ENCODE results near the gene RXRA.

RXRA gene

GRCh38 chr9:134371731-134372130 is 45.5 kb downstream of the RXRA start:
- no peak for DNase-seq (ENCODE audit: low read depth, low spot score)
- no peak for TF ChIP-seq CTCF (IDR thresholded peaks at IDR 0.05; ENCODE audit: low read depth, low read length)
- H3K4me3 ChIP-seq (ENCODE audit: low read depth, low read length) = no peak overlapping the region
- in situ Hi-C loops (cut with HindIII; ENCODE audit: low sequenced_read_pairs) = no loop called here

GRCh38 chr9:134372581-134373267 is 46.5 kb downstream of the RXRA start:
- no peak overlapping the region for H3K4me3 ChIP-seq (ENCODE audit: low read depth, low read length)
- no peak for TF ChIP-seq CTCF (IDR thresholded peaks at IDR 0.05; ENCODE audit: low read depth, low read length)
- in situ Hi-C loops (cut with HindIII; ENCODE audit: low sequenced_read_pairs) = no loop called here
- DNase-seq (ENCODE audit: low read depth, low spot score) = no peak

- no peak for DNase-seq (ENCODE audit: low read depth, low spot score)
- TF ChIP-seq CTCF (IDR thresholded peaks at IDR 0.05; ENCODE audit: low read depth, low read length) = no peak
- in situ Hi-C loops (cut with HindIII; ENCODE audit: low sequenced_read_pairs) = no loop called here
- H3K4me3 ChIP-seq (ENCODE audit: low read depth, low read length) = no peak overlapping the region
Measured at GRCh38 chr9:134373269-134373668, 47.0 kb downstream of the RXRA start.

- in situ Hi-C loops (cut with HindIII; ENCODE audit: low sequenced_read_pairs) = no loop called here
- TF ChIP-seq CTCF (IDR thresholded peaks at IDR 0.05; ENCODE audit: low read depth, low read length) = no peak
- no peak for DNase-seq (ENCODE audit: low read depth, low spot score)
- H3K4me3 ChIP-seq (ENCODE audit: low read depth, low read length) = no peak overlapping the region
Measured at GRCh38 chr9:134373953-134374300, 47.7 kb downstream of the RXRA start.

- TF ChIP-seq CTCF (IDR thresholded peaks at IDR 0.05; ENCODE audit: low read depth, low read length) = no peak
- in situ Hi-C loops (cut with HindIII; ENCODE audit: low sequenced_read_pairs) = no loop called here
- H3K4me3 ChIP-seq (ENCODE audit: low read depth, low read length) = no peak overlapping the region
- DNase-seq (ENCODE audit: low read depth, low spot score) = no peak
Measured at GRCh38 chr9:134374301-134375010, 48.2 kb downstream of the RXRA start.

- H3K4me3 ChIP-seq (ENCODE audit: low read depth, low read length) = no peak overlapping the region
- no peak for TF ChIP-seq CTCF (IDR thresholded peaks at IDR 0.05; ENCODE audit: low read depth, low read length)
- in situ Hi-C loops (cut with HindIII; ENCODE audit: low sequenced_read_pairs) = no loop called here
- no peak for DNase-seq (ENCODE audit: low read depth, low spot score)
Measured at GRCh38 chr9:134375011-134375390, 48.7 kb downstream of the RXRA start.

Measured in astrocyte of the spinal cord (primary cell).